Activated CD8-positive, alpha-beta memory T cell treated with anti-CD3 and anti-CD28 coated beads, Interleukin-2, amount 50 U/mL, for 48 hours (primary cell): Measurements from ENCODE around the gene HIGD1A.

Source experiments
- DNase-seq: peaks from one replicate; pipeline ENCODE4 v3.0.0-alpha.2; 2020

Gene HIGD1A

GRCh38 chr3:42752961-42753360, 51.3 kb downstream of the HIGD1A start:
- DNase-seq = no peak

- peak; percentile 18 for DNase-seq
These were observed 51.8 kb downstream of the HIGD1A start for GRCh38 chr3:42752441-42752840.

- peak; percentile 38 for DNase-seq
These were observed 52.7 kb downstream of the HIGD1A start for GRCh38 chr3:42751609-42752008.

- DNase-seq = peak; percentile 45
These were observed 53.5 kb downstream of the HIGD1A start for GRCh38 chr3:42750834-42751233.

- peak; percentile 48 for DNase-seq
These were observed 54.5 kb downstream of the HIGD1A start for GRCh38 chr3:42749753-42750231.

DNA sequence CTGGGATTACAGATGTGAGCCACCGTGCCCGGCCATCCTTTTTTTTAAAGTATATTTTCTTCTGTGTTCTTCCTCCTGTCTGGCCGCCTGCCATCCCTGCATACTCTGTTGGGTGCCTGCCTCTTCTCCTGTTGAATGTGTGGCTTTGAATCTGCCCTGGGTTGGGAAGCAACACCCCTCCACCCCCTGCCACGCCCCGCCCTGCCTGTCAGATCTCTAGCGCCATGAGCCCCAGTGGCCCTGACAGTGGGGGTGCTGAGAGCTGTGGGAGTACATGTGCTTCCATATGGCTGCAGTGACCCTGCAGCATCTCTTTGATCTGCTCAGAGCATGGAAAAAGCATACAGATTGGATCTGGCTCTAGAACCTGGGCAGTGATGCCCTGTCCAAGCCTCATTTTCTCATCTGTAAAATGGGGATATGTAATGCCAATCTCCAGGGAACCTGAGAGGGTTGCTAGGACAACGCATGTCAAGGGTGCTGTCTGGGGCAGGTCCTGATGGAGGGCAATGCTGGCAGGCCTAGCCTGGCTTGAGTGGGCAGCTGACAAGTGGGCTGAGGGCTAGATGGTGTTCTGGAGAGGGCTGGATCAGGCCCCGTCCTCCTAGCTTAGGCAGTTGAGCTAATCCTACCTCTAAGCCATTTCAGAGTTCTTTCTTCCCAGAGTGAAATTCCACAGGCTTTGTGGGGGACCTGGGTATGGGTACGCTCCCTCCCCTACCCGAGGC, 55.1 kb downstream of the HIGD1A start:
- DNase-seq = peak; percentile 42

DNA sequence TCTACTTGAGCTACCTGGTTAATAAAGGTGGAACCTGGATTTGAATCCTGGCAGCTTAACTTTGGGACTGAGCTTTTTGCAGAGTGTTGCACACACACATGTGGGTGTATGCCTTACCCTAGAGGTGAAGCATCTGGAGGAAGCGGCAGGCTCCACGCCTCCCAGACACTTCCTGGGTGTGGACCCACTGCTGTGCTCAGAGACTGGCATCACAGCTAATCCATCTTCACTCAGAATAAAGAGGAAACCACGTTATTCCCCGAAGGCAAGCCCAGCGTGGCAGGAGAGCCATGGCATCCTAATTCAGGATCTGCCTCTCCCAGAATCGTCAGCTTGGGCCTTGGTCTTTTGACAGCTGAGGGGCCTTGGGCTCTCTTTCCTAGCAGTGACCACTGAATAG, 56.7 kb downstream of the HIGD1A start:
- DNase-seq = peak; percentile 47

DNA sequence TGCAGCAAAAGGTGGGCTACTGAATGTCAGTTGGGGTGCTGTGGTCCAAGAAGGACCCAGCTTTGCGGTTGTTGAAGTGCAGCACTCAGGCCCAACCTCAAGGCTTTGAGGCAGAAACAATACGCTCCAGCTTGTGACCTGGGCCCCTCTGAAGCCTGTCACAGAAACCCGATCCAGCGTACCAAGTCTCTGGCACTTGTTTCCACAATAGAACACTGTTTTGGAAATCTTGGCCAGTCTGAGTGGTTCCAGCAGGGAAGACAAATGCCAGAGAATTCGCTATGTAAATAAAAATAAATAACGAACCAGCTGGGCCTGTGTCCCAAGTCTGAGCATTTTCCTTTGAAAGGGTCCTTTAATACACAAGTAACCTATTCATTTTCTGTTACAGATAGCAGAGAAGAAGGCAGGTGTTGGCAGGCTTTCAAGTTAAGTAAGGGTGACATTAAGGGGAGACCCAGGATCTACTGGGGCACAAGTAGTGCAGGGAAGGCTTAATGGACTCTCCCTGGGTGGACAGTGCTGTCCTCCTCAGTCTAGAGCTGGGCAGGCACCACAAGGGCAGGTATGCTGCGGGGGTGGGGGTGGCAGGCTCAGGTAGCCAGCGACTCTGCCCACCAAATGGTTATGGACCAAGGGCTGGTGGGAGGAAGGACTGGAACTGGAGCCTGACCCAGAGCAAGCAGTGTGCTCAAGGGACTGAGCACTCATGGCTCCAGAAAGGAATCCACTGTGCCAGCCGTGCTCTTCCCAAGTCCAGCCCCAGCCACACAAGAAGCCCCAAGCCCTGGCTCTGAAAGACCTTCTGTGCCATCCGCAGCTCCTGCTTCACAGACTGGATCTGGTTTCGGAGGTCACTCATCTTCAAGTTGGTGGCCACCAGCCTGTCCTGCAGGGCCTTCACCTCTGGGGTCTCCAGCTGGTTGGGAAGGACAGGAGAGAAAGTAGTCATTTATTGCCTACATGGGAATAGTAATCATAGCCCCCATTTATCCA, 57.5 kb downstream of the HIGD1A start:
- peak; percentile 47 for DNase-seq

DNA sequence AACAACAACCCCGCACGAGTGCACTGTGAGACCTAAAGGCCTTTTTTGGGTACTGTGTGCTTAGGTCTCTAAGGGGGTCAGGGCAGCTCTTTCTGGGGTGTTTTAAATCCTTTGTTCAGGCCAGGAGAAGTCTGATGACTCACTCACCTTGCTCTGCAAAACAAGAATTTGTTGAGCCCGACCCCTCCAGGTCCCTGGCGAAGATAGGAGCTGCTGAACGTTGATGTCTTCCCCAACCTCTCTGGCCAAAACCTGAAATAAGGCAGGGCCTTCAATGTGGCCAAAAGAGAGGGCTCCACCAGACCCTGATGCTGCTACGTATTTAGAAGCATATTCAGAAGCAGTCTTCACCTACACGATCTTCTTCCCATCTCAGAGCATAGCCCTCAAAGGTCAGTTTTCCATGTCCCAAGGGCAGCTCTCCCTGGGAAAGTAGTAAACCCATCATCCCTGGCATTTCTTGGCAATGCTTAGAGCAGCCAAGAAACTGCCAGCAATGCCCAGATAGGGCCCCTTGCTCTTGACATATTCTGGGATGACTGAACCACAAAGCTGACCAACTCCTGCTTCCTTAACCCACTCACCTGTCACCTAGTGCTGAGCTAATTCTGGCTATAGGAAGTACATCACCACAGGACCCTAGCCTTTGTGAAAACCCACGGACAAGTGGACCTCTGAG, 58.4 kb downstream of the HIGD1A start:
- peak; percentile 23 for DNase-seq

GRCh38 chr3:42745291-42745745, 59.0 kb downstream of the HIGD1A start:
- DNase-seq = no peak

GRCh38 chr3:42743204-42743995, 60.9 kb downstream of the HIGD1A start:
- peak; percentile 26 for DNase-seq

DNA sequence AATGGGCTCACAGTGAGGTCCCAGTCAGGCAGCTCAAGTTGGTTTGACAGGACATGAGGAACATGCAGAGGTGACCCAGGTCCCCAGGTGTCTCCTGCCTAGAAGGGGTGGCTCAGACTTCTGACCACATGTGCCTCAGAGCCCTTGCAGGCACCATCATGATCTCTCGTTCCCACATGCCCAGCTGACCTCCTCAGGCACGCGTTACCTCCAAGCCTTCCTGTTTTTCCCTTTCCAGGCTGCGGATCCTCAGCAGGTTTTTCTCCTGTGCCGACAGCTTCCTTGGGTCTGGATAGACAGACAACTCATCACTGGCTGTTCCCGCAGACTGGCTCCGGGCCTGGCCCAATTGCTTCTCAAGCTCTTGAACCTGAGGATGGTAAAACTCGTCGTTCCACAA, 61.6 kb downstream of the HIGD1A start:
- DNase-seq = peak; percentile 28

DNA sequence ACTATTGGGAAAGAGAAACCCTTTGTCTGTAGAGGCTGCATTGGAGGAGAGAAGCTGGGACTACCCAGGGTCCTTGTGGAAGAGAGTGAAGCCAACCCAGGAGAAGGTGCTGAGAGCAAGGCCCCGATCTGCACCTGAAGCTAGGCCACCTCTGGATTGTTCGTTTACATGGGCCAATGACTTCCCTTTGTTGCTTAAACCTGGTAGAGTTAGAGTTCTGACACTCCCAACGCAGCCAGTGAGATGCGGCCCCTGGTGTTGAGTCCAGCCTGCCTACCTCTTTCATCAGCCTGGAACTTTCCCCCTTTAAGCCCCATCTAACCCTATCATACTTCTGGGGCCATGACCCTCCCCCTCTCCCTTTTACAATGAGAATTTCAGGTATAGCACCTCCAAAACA, 62.0 kb downstream of the HIGD1A start:
- peak; percentile 30 for DNase-seq

DNA sequence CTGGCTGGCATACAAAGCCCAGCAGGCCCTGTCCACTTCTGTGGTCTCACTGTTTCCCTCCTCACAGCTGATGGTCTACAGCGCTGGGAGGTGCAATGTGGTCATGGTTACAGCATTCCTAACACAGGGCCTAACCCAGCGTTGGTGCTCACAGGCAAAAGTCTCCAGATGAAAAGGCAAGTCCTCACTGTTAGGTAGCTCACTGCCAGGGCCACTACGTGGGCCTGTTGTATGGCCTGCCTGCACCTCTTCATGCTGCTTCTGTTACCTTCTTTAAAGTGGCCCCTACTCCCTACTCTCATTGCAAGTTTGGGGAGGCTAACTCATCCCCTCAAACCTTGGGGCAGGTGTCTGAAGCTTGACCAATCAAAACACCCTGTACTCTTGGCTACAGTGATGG, 62.5 kb downstream of the HIGD1A start:
- DNase-seq = peak; percentile 35

DNA sequence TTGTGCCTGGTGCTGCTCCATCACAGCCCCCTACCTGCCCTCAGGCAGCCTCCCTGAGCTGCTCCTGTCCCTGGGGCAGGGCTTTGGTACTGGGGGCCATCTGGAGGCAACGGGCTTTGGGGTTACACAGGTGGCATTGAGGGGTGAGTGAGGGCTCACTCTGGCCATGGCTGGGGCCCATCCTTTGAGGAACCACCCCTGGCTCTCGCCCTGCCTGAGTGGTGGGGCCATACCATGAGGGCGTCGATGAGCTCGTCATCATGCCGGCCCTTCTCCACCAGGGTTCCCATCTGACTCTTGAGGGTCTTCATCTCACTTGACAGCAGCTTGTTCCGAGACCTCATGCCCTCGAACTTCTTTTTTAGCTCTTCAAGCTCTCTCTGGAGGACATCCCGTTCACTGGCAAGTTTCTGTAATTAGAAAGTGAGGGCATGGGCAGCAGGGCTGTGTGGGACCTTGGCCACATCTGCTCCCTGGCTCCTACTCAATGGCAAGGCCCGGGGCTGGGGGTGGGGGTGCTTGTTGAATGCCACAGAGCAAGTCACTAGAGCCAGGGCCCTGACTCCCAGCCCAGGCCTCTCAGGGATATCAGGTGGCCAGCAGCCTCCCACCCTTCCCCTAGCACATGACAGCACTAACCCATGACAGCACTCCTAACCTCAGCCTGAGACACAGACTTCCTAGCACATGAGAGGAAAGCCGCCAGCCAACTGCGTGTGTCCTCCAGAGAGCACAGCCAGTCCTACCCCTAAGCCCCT, 64.7 kb downstream of the HIGD1A start:
- DNase-seq = peak; percentile 40

DNA sequence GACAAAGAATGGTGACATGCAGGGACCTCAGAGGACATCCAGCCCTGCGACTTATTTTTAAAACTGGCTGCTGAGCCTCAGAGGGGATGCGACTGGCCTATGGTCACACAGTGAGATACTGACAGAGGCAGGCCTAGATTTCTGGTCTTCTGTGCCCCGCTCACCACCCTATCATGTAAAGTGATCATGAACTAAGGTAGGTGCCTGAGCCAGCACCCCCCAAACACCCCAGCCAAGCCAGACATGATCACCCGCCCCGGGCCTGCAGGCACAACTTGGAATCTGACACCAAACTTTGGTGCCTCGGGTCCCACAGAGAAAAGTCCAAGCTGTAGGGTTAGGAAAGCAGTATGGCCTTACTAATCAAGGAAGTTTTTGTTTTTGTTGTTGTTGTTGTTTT, 67.8 kb downstream of the HIGD1A start:
- peak; percentile 30 for DNase-seq

GRCh38 chr3:42736081-42736480, 68.2 kb downstream of the HIGD1A start:
- peak; percentile 17 for DNase-seq

GRCh38 chr3:42735615-42736014, 68.7 kb downstream of the HIGD1A start:
- DNase-seq = peak; percentile 20

- DNase-seq = no peak
These were observed 69.3 kb downstream of the HIGD1A start for GRCh38 chr3:42735019-42735418.

- DNase-seq = peak; percentile 42
These were observed 69.9 kb downstream of the HIGD1A start for GRCh38 chr3:42734263-42734860.
